ENCODE data around the gene AGAP1.

DNA sequence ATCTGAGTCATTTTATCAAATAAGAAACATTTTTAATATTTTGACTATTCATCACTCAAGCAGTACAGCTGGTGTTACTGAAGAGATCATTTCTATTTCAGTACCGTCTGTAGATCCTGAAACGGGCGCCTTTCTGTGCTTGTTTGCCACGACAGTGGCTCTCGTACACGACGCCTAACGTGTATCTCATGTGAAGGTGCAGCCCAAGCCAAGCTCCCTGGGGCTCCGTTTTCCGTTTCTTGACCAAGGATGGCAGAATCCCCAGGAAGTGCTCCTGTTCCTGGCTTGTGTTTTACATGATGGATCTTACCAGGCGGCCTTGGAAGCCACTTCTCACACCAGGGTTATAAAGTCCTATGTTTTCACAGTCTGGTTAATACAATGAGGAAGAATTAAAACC lies 353.7 kb downstream of the AGAP1 start:
- no peak for TF ChIP-seq POLR2A (IDR thresholded peaks at IDR 0.05)
- TF ChIP-seq, protein P1, sequence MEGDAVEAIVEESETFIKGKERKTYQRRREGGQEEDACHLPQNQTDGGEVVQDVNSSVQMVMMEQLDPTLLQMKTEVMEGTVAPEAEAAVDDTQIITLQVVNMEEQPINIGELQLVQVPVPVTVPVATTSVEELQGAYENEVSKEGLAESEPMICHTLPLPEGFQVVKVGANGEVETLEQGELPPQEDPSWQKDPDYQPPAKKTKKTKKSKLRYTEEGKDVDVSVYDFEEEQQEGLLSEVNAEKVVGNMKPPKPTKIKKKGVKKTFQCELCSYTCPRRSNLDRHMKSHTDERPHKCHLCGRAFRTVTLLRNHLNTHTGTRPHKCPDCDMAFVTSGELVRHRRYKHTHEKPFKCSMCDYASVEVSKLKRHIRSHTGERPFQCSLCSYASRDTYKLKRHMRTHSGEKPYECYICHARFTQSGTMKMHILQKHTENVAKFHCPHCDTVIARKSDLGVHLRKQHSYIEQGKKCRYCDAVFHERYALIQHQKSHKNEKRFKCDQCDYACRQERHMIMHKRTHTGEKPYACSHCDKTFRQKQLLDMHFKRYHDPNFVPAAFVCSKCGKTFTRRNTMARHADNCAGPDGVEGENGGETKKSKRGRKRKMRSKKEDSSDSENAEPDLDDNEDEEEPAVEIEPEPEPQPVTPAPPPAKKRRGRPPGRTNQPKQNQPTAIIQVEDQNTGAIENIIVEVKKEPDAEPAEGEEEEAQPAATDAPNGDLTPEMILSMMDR (IDR thresholded peaks at IDR 0.05 in 8 of 11, conservative IDR thresholded peaks at IDR 0.05 in 3 of 11), result no peak

All from spleen (tissue), 7 donors.